Endothelial cell of umbilical vein (primary cell): ENCODE data around the gene CCNK. TPM values are rescaled to one million over a fixed set of nuclear protein-coding genes. Genes with fewer than 3 reads are reported as not detected.

Experiments
- BruUV-seq: library from RNA; stranded (reverse); fragments of 400-500 nt; replicated peaks from 2 replicates; lab custom pipeline; 2021; lab: Mats Ljungman, UMichigan
- CTCF ChIA-PET: fragments of 300-600, 350-600 bp; sonication (Branson Sonifier 250); formaldehyde crosslinking; loops from one replicate; lab custom pipeline; 2021; ENCODE audit warnings: antibody characterized with exemption, inconsistent platforms; lab: Charles Lee
- POLR2A ChIA-PET: fragments of 300-600, 350-600 bp; sonication (Branson Sonifier 250); formaldehyde crosslinking; loops from one replicate; lab custom pipeline; 2021; ENCODE audit warnings: antibody characterized with exemption, inconsistent platforms; lab: Charles Lee
- DNase-seq: peaks from one replicate; pipeline ENCODE4 v3.0.0-alpha.2; 2011; ENCODE audit warnings: low read depth, low spot score
- FAIRE-seq: peaks from 2 replicates; lab custom pipeline; 2011; peaks lifted over from hg19 to GRCh38; lab: Jason Lieb, UNC
- H2AFZ ChIP-seq: 2 replicates; pipeline ENCODE4 v1.6.0; 2012; ENCODE audit warnings: low read depth, low read length, control low read depth, inconsistent platforms
- H3K27ac ChIP-seq: 2 replicates; pipeline ENCODE4 v1.5.1; 2011; ENCODE audit warnings: low read depth, mild to moderate bottlenecking, control low read depth, low read length, moderate library complexity; ENCODE audit not compliant: insufficient read depth
- H3K27me3 ChIP-seq, 2 experiments: 2 replicates each; pipeline versions ENCODE4 v1.6.0 to v1.6.1; 2011; ENCODE audit warnings: low read length in 2 of 2, mixed read lengths in 1 of 2; ENCODE audit not compliant: control insufficient read depth in 2 of 2, insufficient read depth in 2 of 2
- H3K36me3 ChIP-seq, 2 experiments: 2 replicates in 1 of 2; 3 replicates in 1 of 2; pipeline ENCODE4 v1.5.1; 2011; ENCODE audit warnings: low read length in 2 of 2, mild to moderate bottlenecking in 1 of 2, moderate library complexity in 1 of 2; ENCODE audit not compliant: control insufficient read depth in 2 of 2, insufficient read depth in 2 of 2; ENCODE audit errors: extremely low read depth in 1 of 2
- H3K4me1 ChIP-seq: 3 replicates; pipeline ENCODE4 v1.5.1; 2011; ENCODE audit warnings: mild to moderate bottlenecking, low read length; ENCODE audit not compliant: control insufficient read depth, insufficient read depth; ENCODE audit errors: extremely low read depth
- H3K4me2 ChIP-seq: 2 replicates; pipeline ENCODE4 v1.6.1; 2011; ENCODE audit warnings: low read length, control low read depth, mixed read lengths; ENCODE audit not compliant: insufficient read depth
- H3K4me3 ChIP-seq, 3 experiments: fragments of 200-600 bp in 1 of 3; sonication (generic), shearing (Covaris generic) in 1 of 3; replicated peaks in 1 of 3; 2 replicates each; pipeline ENCODE4 v1.5.1; 2011 to 2016; ENCODE audit warnings: control low read depth in 3 of 3, low read length in 3 of 3, mild to moderate bottlenecking in 2 of 3, inconsistent platforms in 1 of 3, low read depth in 1 of 3, moderate library complexity in 1 of 3; ENCODE audit not compliant: insufficient read depth in 1 of 3
- H3K79me2 ChIP-seq: 2 replicates; pipeline ENCODE4 v1.6.0; 2012; ENCODE audit warnings: low read length, inconsistent platforms; ENCODE audit not compliant: control insufficient read depth, insufficient read depth
- H3K9ac ChIP-seq: replicated peaks from 2 replicates; pipeline ENCODE3; 2011; ENCODE audit warnings: low read length, control low read depth; ENCODE audit not compliant: insufficient read depth; ENCODE audit errors: extremely low read depth
- H3K9me1 ChIP-seq: replicated peaks from 3 replicates; pipeline ENCODE4 v1.6.0; 2011; ENCODE audit warnings: mild to moderate bottlenecking, low read length; ENCODE audit not compliant: control insufficient read depth, insufficient read depth; ENCODE audit errors: extremely low read depth
- H3K9me3 ChIP-seq: replicated peaks from 2 replicates; pipeline ENCODE4 v1.5.1; 2012; ENCODE audit warnings: low read length, inconsistent platforms; ENCODE audit not compliant: control insufficient read depth, insufficient read depth
- H4K20me1 ChIP-seq: replicated peaks from 2 replicates; pipeline ENCODE3; 2011; ENCODE audit warnings: mild to moderate bottlenecking, low read length; ENCODE audit not compliant: control insufficient read depth, insufficient read depth; ENCODE audit errors: extremely low read depth
- CTCF ChIP-seq, 2 donors: IDR thresholded peaks; 1 replicate in 1 of 2; 2 replicates in 1 of 2; pipeline ENCODE4 v1.5.1; 2011; ENCODE audit warnings: low read length in 2 of 2, mild to moderate bottlenecking in 2 of 2, moderate library complexity in 2 of 2, control low read depth in 1 of 2, inconsistent platforms in 1 of 2, low read depth in 1 of 2; ENCODE audit not compliant: insufficient read depth in 1 of 2; ENCODE audit errors: extremely low read depth in 1 of 2
- EZH2 ChIP-seq: IDR thresholded peaks from 2 replicates; pipeline ENCODE4 v1.6.1; 2012; ENCODE audit warnings: borderline replicate concordance, low read depth, mild to moderate bottlenecking, moderate library complexity, low read length, inconsistent platforms; ENCODE audit not compliant: severe bottlenecking
- FOS ChIP-seq: IDR thresholded peaks from 2 replicates; pipeline ENCODE4 v1.6.1; 2011; ENCODE audit warnings: mild to moderate bottlenecking, low read length, moderate library complexity, borderline replicate concordance; ENCODE audit not compliant: insufficient read depth
- GATA2 ChIP-seq: IDR thresholded peaks from 2 replicates; pipeline ENCODE4 v1.7.0; 2011; ENCODE audit warnings: low read depth, mild to moderate bottlenecking, moderate library complexity, mixed read lengths, low read length; ENCODE audit not compliant: insufficient read length, insufficient read depth
- JUN ChIP-seq: IDR thresholded peaks from 2 replicates; pipeline ENCODE4 v1.6.1; 2011; ENCODE audit warnings: borderline replicate concordance, low read depth; ENCODE audit not compliant: insufficient read length, insufficient read depth
- MAX ChIP-seq: IDR thresholded peaks from 2 replicates; pipeline ENCODE4 v1.6.1; 2011; ENCODE audit not compliant: insufficient read depth, insufficient read length
- MYC ChIP-seq: IDR thresholded peaks from one replicate; pipeline ENCODE4 v1.6.1; 2011; ENCODE audit warnings: mild to moderate bottlenecking, low read depth, low read length
- POLR2A ChIP-seq: IDR thresholded peaks from 2 replicates; pipeline ENCODE4 v1.6.1; 2012; ENCODE audit warnings: low read depth, mild to moderate bottlenecking, control low read depth, low read length
- POLR2AphosphoS5 ChIP-seq: IDR thresholded peaks from 2 replicates; pipeline ENCODE4 v1.6.1; 2012; ENCODE audit warnings: low read depth, mild to moderate bottlenecking, control low read depth, low read length, moderate library complexity; ENCODE audit not compliant: insufficient read depth
- dilution Hi-C: fragments of 300-500 bp; cut with MboI; formaldehyde crosslinking; loops from one replicate; pipeline ENCODE4 v1.15.0; 2019; ENCODE audit warnings: low sequenced_read_pairs; ENCODE audit not compliant: extremely low pct_ligation_motif_present
- intact Hi-C: fragments of 100-400 bp; cut with micrococcal nuclease; formaldehyde crosslinking; loops from one replicate; pipeline ENCODE4 v1.10.0; 2022
- polyA plus RNA-seq, 4 experiments: library from polyadenylated mRNA; depleted of rRNA in 3 of 4; stranded (reverse) in 3 of 4; unstranded in 1 of 4; fragments of >200 nt; gene quantifications; 2 replicates each; pipeline versions ENCODE4 v1.2.1 to v1.2.3, GENCODE V29; 2011 to 2012; ENCODE audit warnings: missing spikeins in 1 of 4
- total RNA-seq: library from RNA; stranded (reverse); gene quantifications from 2 replicates; pipeline ENCODE4 v1.2.3, GENCODE V29; 2021

Gene CCNK
- total and polyA plus RNA-seq, 2 donors (not counting 3 experiments of a cell fraction or from before 2014, with no cell fraction given), result 11.9 to 59.3 TPM

- Histone ChIP-seq H3K4me3 (no peak overlapping the region), H3K9me3 (no peaks in the 10 kb centered on the region), H4K20me1 (no peaks in the 10 kb centered on the region), H2AFZ (no peak overlapping the region), H3K4me2 (no peak overlapping the region), H3K79me2 (peaks cover 7% of the 10 kb centered on the region), H3K27me3 (no peaks in the 10 kb centered on the region), H3K9ac (no peak overlapping the region), H3K27ac (no peak overlapping the region), H3K9me1 (no peaks in the 10 kb centered on the region), H3K4me1 (no peaks in the 10 kb centered on the region), H3K36me3 (peaks cover 22 to 30% of the 10 kb centered on the region in 2 experiments)
- CTCF ChIA-PET, result no interaction called here
- dilution Hi-C loops (no loop called here), intact Hi-C loops (no loop called here)
- DNase-seq (no peak), FAIRE-seq (no peak)
- BruUV-seq, result no TSS peak
- TF ChIP-seq CTCF (IDR thresholded peaks at IDR 0.05; ENCODE audit: extremely low read depth in 1 of 2, insufficient read depth in 1 of 2, low read depth in 1 of 2, low read length in 2 of 2) (no peak), GATA2 (no peak), FOS (no peak), JUN (no peak), POLR2A (no peak), EZH2 (no peak), MAX (no peak), MYC (no peak), POLR2AphosphoS5 (no peak)
- POLR2A ChIA-PET, result no interaction called here
These were observed 16.7 kb downstream of the CCNK start for GRCh38 chr14:99497894-99498293.
